Measurements from ENCODE around the gene SLAMF6.
"Not testable (repeated sequence)": the region's sequence is repeated elsewhere in the genome, so short reads cannot be mapped to it uniquely, and the experiment has no call there.

SLAMF6 gene

GRCh38 chr1:160503087-160503486 is 20.0 kb downstream of the SLAMF6 start:
- ChIA-PET CTCF (interaction anchor here (1.1 to 3.7 kb wide), 2 partner anchors 12 to 41 kb away, joined by 4 to 16 read pairs; no protein-coding TSS in a partner anchor), POLR2A (no interaction called here)
- TF ChIP-seq, protein P1, sequence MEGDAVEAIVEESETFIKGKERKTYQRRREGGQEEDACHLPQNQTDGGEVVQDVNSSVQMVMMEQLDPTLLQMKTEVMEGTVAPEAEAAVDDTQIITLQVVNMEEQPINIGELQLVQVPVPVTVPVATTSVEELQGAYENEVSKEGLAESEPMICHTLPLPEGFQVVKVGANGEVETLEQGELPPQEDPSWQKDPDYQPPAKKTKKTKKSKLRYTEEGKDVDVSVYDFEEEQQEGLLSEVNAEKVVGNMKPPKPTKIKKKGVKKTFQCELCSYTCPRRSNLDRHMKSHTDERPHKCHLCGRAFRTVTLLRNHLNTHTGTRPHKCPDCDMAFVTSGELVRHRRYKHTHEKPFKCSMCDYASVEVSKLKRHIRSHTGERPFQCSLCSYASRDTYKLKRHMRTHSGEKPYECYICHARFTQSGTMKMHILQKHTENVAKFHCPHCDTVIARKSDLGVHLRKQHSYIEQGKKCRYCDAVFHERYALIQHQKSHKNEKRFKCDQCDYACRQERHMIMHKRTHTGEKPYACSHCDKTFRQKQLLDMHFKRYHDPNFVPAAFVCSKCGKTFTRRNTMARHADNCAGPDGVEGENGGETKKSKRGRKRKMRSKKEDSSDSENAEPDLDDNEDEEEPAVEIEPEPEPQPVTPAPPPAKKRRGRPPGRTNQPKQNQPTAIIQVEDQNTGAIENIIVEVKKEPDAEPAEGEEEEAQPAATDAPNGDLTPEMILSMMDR (IDR thresholded peaks at IDR 0.05; ENCODE audit: control extremely low read depth, extremely low read depth, low read depth, missing control alignments), result no peak

GRCh38 chr1:160500321-160500990 is 22.6 kb downstream of the SLAMF6 start:
- ChIA-PET CTCF (interaction anchor here (1.9 to 3.7 kb wide), 3 partner anchors 10 to 15 kb away, joined by 6 to 16 read pairs (median 10); no protein-coding TSS in a partner anchor), POLR2A (no interaction called here)
- DNase-seq (ENCODE audit: extremely low spot score), result no peak
- TF ChIP-seq, protein P1 (IDR thresholded peaks at IDR 0.05; ENCODE audit: control extremely low read depth, extremely low read depth, low read depth, missing control alignments), result no peak

More at GRCh38 chr1:160503087-160503486, 20.0 kb downstream of the SLAMF6 start:
- DNase-seq (ENCODE audit: extremely low spot score), result no peak

GRCh38 chr1:160499631-160500030 is 23.4 kb downstream of the SLAMF6 start:
- POLR2A ChIA-PET, result no interaction called here
- CTCF ChIA-PET, result interaction anchor here (1.0 to 3.1 kb wide), 3 partner anchors 11 to 16 kb away, joined by 4 to 10 read pairs (median 6); no protein-coding TSS in a partner anchor
- TF ChIP-seq, protein P1 (IDR thresholded peaks at IDR 0.05; ENCODE audit: control extremely low read depth, extremely low read depth, low read depth, missing control alignments), result no peak

GRCh38 chr1:160498301-160499065 is 24.6 kb downstream of the SLAMF6 start:
- POLR2A ChIA-PET; DNase-seq (ENCODE audit: extremely low spot score): not testable (repeated sequence)
- CTCF ChIA-PET, result interaction anchor here (0.9 to 3.1 kb wide), 6 partner anchors 9 to 30 kb away, joined by 3 to 10 read pairs (median 4); no protein-coding TSS in a partner anchor

More at GRCh38 chr1:160499631-160500030, 23.4 kb downstream of the SLAMF6 start:
- DNase-seq (ENCODE audit: extremely low spot score), result no peak

GRCh38 chr1:160496334-160496733 is 26.7 kb downstream of the SLAMF6 start:
- DNase-seq (ENCODE audit: extremely low spot score), result no peak
- POLR2A ChIA-PET, result no interaction called here
- CTCF ChIA-PET, result interaction anchor here (1.2 to 2.0 kb wide), 5 partner anchors 12 to 45 kb away, joined by 3 to 7 read pairs (median 4); partner anchors contain the start of gene SLAMF6
- TF ChIP-seq, protein P1 (IDR thresholded peaks at IDR 0.05; ENCODE audit: control extremely low read depth, extremely low read depth, low read depth, missing control alignments), result no peak

- ChIA-PET POLR2A (no interaction called here), CTCF (no interaction called here)
- TF ChIP-seq, protein P1 (IDR thresholded peaks at IDR 0.05; ENCODE audit: control extremely low read depth, extremely low read depth, low read depth, missing control alignments), result no peak
- DNase-seq (ENCODE audit: extremely low spot score), result no peak
Measured at GRCh38 chr1:160494620-160495019, 28.4 kb downstream of the SLAMF6 start.
